Eye (tissue), 1 donor: ENCODE measurements around the gene TTF1.
A peak's percentile ranks its signal among the peaks of the same experiment; 100 is the strongest.
"Not testable (repeated sequence)": the region's sequence is repeated elsewhere in the genome, so short reads cannot be mapped to it uniquely, and the experiment has no call there.

Experiments
- DNase-seq: peaks from one replicate; pipeline ENCODE4 v3.0.0-alpha.2; 2015

TTF1 gene

GRCh38 chr9:132410642-132411041 lies 4.0 kb upstream of the TTF1 start:
- DNase-seq: no peak

DNA sequence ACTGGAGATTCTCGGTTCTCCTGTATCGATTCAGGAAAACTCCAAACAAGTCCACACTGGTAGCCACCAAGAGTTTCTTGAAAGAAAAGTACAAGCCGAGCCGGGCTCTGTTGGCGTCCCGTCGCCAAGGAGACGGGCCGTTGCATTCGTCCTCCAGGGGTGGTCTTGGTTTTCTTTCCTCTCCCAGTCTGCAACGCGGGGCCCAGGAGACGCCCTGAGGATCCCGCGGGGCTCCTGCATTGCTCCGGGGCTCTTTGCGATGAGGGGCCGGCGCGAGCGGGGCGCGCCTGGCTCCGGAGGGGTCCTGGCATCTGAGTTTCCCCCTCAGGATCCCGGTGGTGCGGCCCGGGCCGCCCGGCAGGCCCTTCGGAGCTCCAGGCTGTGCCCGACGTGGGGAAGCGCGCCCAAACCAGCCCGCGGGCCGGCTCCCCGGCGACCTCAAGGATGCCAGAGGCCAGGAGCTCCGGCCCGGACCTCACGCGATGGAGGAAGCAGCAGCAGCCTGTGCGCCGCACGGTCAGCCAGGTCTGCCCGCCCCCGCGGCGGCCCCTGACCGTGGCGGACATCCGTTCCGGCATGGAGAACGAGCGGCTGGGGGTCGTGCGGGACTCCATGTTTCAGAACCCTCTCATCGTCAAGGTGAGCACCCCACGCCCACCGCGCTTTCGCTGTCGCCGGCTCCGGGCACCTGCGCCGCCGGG lies 3.3 kb upstream of the TTF1 start, which contains the start of gene CFAP77:
TSS of gene CFAP77 (plus strand) at position 384 of the 701 bp plus-strand sequence. CDS start at position 445, 61 bp downstream.
- peak; percentile 83 for DNase-seq

DNA sequence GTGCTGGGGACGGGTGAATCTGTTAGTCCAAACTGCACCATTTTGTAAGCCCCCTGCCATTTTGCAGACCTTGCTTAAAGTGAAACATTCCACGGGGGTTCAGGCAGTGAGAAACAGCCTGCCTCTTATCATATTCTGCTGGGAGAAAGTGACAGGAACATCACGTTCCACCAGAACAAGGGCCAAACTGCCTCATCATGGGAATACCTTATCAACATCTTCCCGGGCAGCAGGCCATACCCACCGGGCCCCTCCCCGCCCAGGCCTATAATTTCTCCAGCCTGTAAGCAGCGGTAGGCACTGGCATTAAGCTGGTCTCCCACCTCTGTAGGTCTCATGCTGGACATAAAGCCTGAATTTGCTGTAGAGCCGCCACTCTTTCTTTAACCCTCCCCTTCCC lies 1.9 kb upstream of the TTF1 start:
- no peak for DNase-seq

DNA sequence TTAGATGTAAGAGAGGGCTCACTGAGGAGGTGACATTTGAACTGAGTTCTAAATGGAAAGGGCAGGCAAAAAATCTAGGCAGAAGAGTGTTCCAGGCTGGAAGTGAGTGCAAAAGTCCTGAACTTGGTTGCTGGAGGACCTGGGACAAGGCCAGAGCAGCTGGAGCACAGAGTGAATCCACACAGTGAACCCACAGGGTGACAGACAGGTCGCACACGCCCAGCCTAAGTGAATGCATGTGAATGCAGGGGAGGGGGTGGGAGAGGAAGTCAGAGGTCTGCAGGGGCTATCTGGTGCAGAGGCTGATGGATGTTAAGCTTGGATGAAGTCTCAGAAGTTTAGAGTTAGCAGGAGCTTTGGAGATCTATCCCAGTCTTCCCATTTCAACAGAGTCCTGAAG lies 556 bp upstream of the TTF1 start:
- DNase-seq: no peak

- no peak for DNase-seq
Measured at GRCh38 chr9:132404228-132404881, 2.3 kb downstream of the TTF1 start.

- DNase-seq: no peak
Measured at GRCh38 chr9:132401824-132402223, 4.8 kb downstream of the TTF1 start.

DNA sequence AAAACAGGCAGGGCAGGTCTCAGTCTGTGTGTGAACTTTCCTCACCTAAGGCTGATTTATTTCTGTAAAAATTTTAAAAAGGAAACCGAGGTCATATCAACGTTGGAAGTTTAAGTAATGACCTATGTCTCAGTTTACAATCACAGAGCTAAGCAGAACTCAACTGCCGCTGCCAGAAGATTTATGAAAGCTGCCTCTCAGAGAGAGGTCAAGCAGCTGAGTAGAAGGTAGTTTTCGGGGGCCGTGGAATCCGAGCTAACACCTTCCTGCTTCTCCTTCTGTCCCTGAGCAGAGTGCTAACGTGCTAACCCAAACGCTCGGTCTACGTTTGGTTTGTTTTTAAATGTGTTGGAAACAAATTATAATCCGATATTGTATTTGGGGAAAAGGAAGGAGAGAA lies 11.1 kb downstream of the TTF1 start:
- no peak for DNase-seq

GRCh38 chr9:132391449-132391848 lies 15.2 kb downstream of the TTF1 start:
- no peak for DNase-seq

DNA sequence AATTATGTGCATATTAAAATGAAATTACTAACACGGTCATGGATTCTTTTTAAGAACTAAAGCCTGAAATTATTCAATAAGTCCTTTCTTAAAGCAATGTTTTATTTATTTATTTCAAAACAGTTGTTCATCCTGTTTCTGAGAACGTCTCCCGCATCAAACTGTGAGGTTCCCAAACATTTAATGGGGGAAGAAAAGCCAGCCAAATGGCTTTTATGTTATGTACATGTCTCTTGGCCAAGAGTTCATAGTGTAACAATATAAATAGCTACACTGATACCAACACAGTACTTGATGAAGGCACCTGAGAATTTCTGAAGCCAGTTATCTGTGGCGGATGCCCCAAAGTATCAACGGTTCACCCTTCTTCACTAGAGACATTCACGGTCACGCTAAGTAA lies 15.7 kb downstream of the TTF1 start:
- no peak for DNase-seq

- no peak for DNase-seq
Measured at GRCh38 chr9:132387133-132387532, 19.5 kb downstream of the TTF1 start.

GRCh38 chr9:132384376-132384775 lies 22.3 kb downstream of the TTF1 start:
- DNase-seq: no peak

DNA sequence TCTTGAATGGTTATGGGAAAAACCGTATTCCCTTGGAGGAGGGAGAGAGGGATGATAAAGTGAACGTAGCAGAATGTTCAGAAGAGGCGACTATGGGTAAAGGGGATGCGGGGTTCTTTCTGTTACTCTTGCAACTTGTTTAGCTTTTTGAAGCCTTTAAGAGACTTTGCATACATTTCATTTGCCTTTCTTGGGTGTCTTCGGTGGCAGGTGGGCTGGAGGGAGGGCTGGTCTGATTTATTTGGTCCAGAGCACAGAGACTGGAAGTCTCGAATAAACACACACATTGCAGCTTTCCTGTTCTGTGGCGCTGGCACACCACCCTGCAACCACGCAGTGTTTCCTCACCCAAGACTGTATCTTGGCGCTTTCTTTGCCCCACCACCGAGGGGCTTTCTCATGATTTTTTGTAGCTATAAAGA lies 23.2 kb downstream of the TTF1 start:
- DNase-seq: no peak

GRCh38 chr9:132381966-132382541 lies 24.6 kb downstream of the TTF1 start:
- DNase-seq: no peak

GRCh38 chr9:132378416-132378815 lies 28.2 kb downstream of the TTF1 start:
- DNase-seq: not testable (repeated sequence)

DNA sequence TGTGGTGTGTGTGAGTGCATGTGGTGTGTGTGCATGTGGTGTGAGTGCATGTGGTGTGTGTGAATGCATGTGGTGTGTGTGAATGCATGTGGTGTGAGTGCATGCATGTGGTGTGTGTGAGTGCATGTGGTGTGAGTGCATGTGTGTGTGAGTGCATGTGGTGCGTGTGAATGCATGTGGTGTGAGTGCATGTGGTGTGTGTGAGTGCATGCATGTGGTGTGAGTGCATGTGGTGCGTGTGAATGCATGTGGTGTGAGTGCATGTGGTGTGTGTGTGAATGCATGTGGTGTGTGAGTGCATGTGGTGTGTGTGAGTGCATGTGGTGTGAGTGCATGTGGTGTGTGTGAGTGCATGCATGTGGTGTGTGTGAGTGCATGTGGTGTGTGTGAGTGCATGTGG lies 28.9 kb downstream of the TTF1 start:
- not testable (repeated sequence) for DNase-seq

DNA sequence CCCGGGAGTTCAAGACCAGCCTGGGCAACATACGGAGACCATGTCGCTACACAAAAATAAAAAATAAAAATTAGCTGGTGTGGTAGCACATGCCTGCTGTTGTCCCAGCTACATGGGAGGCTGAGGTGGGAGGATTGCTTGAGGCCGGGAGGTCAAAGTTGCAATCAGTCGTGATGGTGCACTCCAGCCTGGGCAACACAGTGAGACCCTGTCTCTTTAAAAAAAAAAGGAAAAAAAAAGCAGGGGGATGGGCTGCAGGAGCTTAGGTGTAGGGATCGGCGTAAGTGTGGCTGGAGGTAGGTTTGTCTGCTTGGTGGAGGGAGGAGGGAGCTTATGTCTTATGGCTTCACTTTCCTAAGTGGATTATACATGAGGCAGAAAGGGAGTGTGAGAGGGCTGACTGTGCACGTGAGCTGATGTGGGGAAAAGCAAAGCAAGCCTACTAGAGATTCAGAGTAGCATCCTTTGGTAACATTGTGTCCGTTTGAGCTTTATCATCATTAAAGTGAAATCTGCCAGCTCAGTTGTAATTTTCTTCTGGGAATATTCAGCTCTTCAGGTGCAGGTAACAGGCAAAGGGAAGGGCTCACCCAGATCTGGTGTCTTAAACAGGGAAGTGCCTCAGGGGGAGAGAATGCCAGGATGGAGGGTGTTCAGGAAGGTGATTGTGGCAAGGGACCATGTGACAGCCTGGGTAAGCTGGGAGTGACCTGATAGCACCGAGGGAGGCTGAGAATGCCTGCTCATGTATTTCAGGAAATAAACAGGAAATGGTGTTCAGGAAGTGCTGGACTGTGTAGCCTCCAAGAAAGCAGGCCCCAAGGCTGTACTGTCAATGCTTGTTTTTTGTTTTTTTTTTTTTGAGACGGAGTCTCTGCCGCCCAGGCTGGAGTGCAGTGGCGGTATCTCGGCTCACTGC lies 34.2 kb downstream of the TTF1 start:
- no peak for DNase-seq

GRCh38 chr9:132370592-132370991 lies 36.0 kb downstream of the TTF1 start:
- DNase-seq: no peak

DNA sequence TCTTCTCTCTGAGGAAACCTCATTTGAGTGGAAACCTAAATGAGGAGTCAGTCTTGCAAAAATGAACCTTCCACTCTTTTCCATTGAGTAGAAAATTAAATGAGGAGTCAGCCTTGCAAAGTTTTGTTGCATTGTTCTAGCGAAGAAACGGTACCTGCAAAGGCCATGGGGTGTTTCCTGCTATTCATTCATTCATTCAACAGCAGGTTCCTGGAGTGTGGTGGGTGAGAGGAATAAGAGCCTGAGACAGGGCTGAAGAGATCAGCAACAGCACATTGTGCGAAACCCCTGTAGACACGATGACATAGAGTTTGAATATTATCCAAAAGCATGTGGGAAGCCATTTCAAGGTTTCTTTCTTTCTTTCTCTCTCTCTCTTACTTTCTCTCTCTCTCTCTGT lies 37.2 kb downstream of the TTF1 start:
- DNase-seq: no peak

- no peak for DNase-seq
Measured at GRCh38 chr9:132367613-132368313, 38.9 kb downstream of the TTF1 start.

DNA sequence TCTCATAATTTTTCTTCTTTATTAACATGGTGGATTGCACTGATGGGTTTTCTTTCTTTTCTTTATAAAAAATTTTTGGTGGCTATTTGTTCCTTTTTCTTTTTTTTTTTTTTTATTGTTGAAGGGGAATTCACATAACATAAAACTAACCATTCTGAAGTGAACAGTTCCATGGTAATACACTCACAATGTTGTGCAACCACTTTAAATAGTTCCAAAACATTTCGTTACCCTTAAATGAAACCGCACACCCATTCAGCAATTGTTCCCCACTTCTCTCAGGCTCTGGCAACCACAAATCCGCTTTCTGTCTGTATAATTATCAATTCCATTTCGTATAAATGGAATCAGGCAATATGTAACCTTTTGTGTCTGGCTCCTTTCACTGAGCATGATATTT lies 40.2 kb downstream of the TTF1 start:
- DNase-seq: no peak

- no peak for DNase-seq
Measured at GRCh38 chr9:132365986-132366385, 40.7 kb downstream of the TTF1 start.

DNA sequence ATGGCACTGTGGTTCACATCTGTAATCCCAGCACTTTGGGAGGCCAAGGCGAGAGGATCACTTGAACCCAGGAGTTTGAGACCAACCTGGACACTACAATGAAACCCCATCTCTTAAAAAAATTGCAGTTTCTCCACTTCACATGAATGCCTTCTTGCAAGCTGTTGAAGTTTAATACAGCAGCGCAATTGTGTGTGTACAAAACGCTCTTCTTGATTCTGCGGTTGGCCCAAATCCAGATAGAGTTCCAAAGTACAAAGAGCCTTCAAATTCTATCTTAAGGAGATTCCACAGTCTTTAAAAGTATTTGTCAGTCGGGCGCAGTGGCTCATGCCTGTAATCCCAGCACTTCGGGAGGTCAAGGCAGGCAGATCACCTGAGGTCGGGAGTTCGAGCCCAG lies 42.6 kb downstream of the TTF1 start:
- DNase-seq: no peak

DNA sequence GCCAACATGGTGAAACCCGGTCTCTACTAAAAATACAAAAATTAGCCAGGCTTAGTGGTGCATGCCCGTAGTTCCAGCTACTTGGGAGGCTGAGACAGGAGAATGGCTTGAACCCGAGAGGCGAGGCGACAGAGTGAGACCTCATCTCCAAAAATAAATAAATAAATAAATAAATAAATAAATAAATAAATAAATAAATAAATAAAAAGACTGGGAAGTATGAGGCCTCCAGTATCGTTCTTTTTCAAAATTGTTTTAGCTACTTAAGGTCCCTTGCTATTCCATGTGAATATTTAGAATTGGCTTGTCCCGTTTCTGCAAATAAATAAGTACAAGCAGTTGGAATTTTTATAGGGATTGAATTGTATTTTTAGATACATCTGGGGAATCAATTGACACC lies 48.9 kb downstream of the TTF1 start:
- DNase-seq: no peak
